Pancreas (tissue), 10 donors: Measurements from ENCODE around the gene LAMTOR2. TPM values are rescaled to one million over a fixed set of nuclear protein-coding genes. Genes with fewer than 3 reads are reported as not detected.

Source experiments
- ATAC-seq, 4 donors: fragments of 200-7000 bp; cut with Tn5 transposase; one replicate each; pipeline versions ENCODE4 v1.8.0 to v1.9.1; 2020; ENCODE audit warnings: mild to moderate bottlenecking in 4 of 4, moderate library complexity in 4 of 4
- DNase-seq, 6 donors: peaks; one replicate each; pipeline ENCODE4 v3.0.0-alpha.2; 2020
- FAIRE-seq: peaks from 2 replicates; lab custom pipeline; 2012; peaks lifted over from hg19 to GRCh38; lab: Jason Lieb, UNC
- H3K27ac ChIP-seq, 4 donors: fragments of 200-600 bp; sonication (generic); 1 replicate in 3 of 4; 2 replicates in 1 of 4; pipeline versions ENCODE4 v1.5.0 to v1.8.0; 2020
- H3K27me3 ChIP-seq, 4 donors: fragments of 200-600 bp; one replicate each; pipeline ENCODE4 v1.8.0; 2021
- H3K36me3 ChIP-seq, 3 donors: fragments of 200-600 bp; sonication (generic) in 1 of 3; one replicate each; pipeline versions ENCODE4 v1.5.0 to v1.8.0; 2020 to 2021
- H3K4me1 ChIP-seq, 3 donors: fragments of 200-600 bp; one replicate each; pipeline ENCODE4 v1.8.0; 2021
- H3K4me3 ChIP-seq, 4 donors: fragments of 200-600 bp; sonication (generic) in 2 of 4; one replicate each; pipeline versions ENCODE4 v1.5.0 to v1.8.0; 2020 to 2021
- H3K9me3 ChIP-seq, 4 donors: fragments of 200-600 bp; one replicate each; pipeline ENCODE4 v1.8.0; 2021
- WGBS, 2 donors: extraction: QIAGEN DNeasy Blood & Tissue Kit; methylation state at CpG; one replicate each; pipeline ENCODE4 v1.1.7; 2013; 5-methylcytosine and 5-hydroxymethylcytosine counted together
- intact Hi-C, 3 donors: fragments of 100-400 bp; cut with DNase I; formaldehyde crosslinking; loops; one replicate each; pipeline versions ENCODE4 v1.11.1 to v1.14.2; 2022
- polyA plus RNA-seq, 2 donors: library from polyadenylated mRNA; stranded (reverse); fragments of 200-250 nt; gene quantifications; one replicate each; pipeline ENCODE4 v1.2.3, GENCODE V29; 2013
- total RNA-seq, 6 donors: library from RNA; stranded (reverse); fragmentation: NEBNext Ultra II Directional in 4 of 6; extraction: Animal tissue kit (Norgen Biotek cat#: 25700) in 4 of 6; gene quantifications; one replicate each; pipeline versions ENCODE4 v1.2.1 to v1.2.4, GENCODE V29; 2021 to 2023
- TF ChIP-seq, protein P1 (sequence below), 4 donors: fragments of 200-600 bp; sonication (generic) in 3 of 4; IDR thresholded peaks; one replicate each; pipeline versions ENCODE4 v1.5.0 to v1.8.0; 2021; ENCODE audit warnings: antibody characterized with exemption in 4 of 4
- donor health status: healthy with polysubstance abuse.
- donor health status: DM: no; HTN: no; CAD: no; lungs with moderate emphysema.
- donor health status: DM: no; HTN: no; CAD: no.
- donor health status: control.
- donor health status: control.
- donor health status: Bipolar disorder and iron deficiency.
- donor health status: DM: yes; HTN: yes; CAD: no.
- donor health status: DM: no; HTN: no; CAD: no.
- donor health status: DM: no; HTN: no; CAD: no.
- donor health status: DM: yes; HTN: yes; CAD: no.

The LAMTOR2 gene
- total and polyA plus RNA-seq, 8 donors = 31.7 to 60.1 (median 33.2) TPM

DNA sequence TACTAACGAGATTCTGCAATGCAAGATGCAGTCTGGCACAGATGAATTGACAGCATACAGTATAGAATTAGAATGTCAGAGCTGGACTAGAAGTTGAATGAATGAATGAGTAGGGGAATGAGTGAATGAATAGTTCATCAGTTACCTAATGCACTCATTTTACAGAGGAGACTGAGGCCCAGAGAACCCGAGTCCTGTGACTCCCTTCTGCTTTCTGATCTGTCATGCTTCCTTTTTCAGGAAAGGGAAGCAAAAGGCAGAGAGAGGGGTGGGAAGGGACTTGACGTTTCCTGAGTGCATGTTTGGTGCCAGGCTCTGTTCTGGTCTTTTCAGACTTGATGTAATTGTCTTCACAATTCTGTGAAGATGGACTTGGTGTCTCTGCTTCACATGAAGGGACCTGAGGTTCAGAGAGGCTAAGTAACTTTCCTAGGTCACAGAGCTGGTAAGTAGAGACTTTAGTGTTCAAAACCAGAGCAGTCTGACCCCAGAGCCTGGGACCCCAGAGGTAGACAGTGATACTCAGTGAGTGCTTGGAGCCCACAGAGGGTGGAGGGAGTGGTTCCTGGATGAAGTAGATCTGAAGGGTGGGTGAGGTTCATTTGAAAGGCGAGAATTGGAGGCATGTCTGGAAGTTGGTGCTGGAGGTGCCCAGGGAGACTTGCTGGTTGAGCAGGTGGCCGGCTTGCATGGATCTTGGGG is 35.7 kb downstream of the LAMTOR2 start:
- WGBS, 2 donors = 36 to 41% methylated on average over 5 of the region's 5 CpGs
- intact Hi-C loops = loop anchor here in 1 of 3 donors (5.0 kb wide), 2 partner anchors 47 to 132 kb away; no protein-coding TSS in a partner anchor
- TF ChIP-seq, protein P1, sequence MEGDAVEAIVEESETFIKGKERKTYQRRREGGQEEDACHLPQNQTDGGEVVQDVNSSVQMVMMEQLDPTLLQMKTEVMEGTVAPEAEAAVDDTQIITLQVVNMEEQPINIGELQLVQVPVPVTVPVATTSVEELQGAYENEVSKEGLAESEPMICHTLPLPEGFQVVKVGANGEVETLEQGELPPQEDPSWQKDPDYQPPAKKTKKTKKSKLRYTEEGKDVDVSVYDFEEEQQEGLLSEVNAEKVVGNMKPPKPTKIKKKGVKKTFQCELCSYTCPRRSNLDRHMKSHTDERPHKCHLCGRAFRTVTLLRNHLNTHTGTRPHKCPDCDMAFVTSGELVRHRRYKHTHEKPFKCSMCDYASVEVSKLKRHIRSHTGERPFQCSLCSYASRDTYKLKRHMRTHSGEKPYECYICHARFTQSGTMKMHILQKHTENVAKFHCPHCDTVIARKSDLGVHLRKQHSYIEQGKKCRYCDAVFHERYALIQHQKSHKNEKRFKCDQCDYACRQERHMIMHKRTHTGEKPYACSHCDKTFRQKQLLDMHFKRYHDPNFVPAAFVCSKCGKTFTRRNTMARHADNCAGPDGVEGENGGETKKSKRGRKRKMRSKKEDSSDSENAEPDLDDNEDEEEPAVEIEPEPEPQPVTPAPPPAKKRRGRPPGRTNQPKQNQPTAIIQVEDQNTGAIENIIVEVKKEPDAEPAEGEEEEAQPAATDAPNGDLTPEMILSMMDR (IDR thresholded peaks at IDR 0.05) = no peak
- Histone ChIP-seq H3K4me1 (no peaks in the 10 kb centered on the region), H3K27me3 (no peaks in the 10 kb centered on the region), H3K36me3 (no peaks in the 10 kb centered on the region), H3K4me3 (no peak overlapping the region), H3K9me3 (no peaks in the 10 kb centered on the region), H3K27ac (peak overlapping the region in 1 of 4 donors; percentile 28)
- DNase-seq (peak in 1 of 6 donors; percentile 28), FAIRE-seq (no peak), ATAC-seq (peak in 2 of 4 donors; percentile 33 to 57)

DNA sequence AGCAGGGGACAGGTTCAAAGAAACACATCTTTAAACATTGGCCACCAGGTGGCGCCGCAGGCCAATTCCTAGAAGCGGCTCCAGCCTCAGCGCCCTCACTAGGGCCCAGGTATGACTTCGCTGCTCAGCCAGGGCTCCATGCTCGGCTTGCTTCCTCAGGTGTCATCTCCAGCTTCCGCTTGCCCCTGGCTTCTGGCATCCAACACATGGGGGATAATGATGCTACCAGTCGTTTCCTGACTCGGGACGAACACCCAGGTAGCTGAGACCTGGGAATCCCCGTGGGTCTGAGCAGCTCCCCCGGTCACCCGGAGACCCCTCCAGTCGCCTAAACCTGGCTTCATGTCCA is 36.2 kb downstream of the LAMTOR2 start:
- no peaks in the 10 kb centered on the region for H3K27me3 ChIP-seq
- FAIRE-seq (no peak), DNase-seq (peak; percentile 77 to 96 (median 90)), ATAC-seq (peak; percentile 87 to 94 (median 93))
- no peak overlapping the region for H3K4me3 ChIP-seq
- no peaks in the 10 kb centered on the region for H3K9me3 ChIP-seq
- intact Hi-C loops = loop anchor here in 1 of 3 donors (5.0 kb wide), 2 partner anchors 46 to 131 kb away; no protein-coding TSS in a partner anchor
- no peaks in the 10 kb centered on the region for H3K4me1 ChIP-seq
- H3K27ac ChIP-seq = peak overlapping the region in 1 of 4 donors; percentile 28
- H3K36me3 ChIP-seq = no peaks in the 10 kb centered on the region
- TF ChIP-seq, protein P1 (IDR thresholded peaks at IDR 0.05) = peak; percentile 73 to 84 (median 78)
- WGBS, 2 donors = 32 to 33% methylated on average over 14 of the region's 14 CpGs

DNA sequence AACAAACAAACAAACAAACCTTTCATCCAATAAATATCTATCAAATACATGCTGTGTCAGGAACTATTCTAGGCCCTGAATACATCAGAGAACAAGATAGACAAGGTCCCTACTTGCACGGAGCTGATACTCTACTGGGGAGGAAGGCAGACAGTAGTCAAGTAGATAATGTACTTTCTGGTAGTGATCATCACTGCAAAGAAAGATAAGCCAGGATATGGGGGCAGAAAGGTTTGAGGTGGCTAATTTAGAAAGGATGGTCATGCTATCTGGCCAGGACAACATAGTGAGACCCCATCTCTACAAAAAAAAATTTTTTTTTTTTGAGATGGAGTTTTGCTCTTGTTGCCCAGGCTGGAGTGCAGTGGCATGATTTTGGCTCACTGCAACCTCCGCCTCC is 37.0 kb downstream of the LAMTOR2 start:
- FAIRE-seq (no peak), DNase-seq (no peak), ATAC-seq (no peak)
- peaks cover 0 to under 1% (median 0%) of the 10 kb centered on the region in 3 donors for H3K4me1 ChIP-seq
- 62 to 63% methylated on average over 2 of the region's 2 CpGs for WGBS, 2 donors
- no peaks in the 10 kb centered on the region for H3K9me3 ChIP-seq
- TF ChIP-seq, protein P1 (IDR thresholded peaks at IDR 0.05) = no peak
- H3K27me3 ChIP-seq = no peaks in the 10 kb centered on the region
- intact Hi-C loops = loop anchor here in 1 of 3 donors (5.0 kb wide), 2 partner anchors 46 to 131 kb away; no protein-coding TSS in a partner anchor
- no peak overlapping the region for H3K4me3 ChIP-seq
- no peaks in the 10 kb centered on the region for H3K36me3 ChIP-seq
- no peak overlapping the region for H3K27ac ChIP-seq

DNA sequence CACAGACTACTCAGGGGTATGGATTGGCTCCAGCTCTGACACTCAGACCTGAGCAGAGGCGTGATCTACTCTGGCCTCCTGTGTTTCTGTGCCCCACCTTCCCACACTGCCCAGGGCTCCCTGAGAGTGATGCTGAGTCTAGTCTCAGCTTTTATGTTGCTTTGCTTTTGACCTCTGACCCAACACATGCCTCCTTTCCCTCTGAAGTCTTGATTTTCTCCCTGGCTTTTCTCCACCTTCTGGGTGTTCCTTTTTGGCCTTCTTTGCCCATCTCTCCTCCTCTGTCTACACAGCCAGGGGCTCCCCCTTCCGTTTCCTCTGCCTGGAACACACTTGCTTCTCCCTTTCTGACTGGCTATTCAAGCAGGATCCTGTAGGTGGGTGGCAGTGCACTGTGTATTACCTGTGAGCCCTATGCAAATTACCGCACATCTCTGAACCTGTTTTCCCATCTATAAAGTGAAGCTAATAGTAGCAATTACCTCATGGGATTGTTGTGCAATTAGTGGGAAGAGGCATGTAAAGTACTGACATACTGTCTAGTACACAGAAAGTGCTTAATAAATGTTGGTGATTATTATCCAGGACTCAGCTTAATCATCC is 41.4 kb downstream of the LAMTOR2 start:
- FAIRE-seq = no peak
- H3K36me3 ChIP-seq = no peaks in the 10 kb centered on the region
- H3K9me3 ChIP-seq = no peaks in the 10 kb centered on the region
- WGBS, 2 donors = 62 to 77% methylated on average over 3 of the region's 3 CpGs
- peaks cover 0 to 3% (median 0%) of the 10 kb centered on the region in 3 donors for H3K4me1 ChIP-seq
- intact Hi-C loops = loop anchor here in 1 of 3 donors (2.0 kb wide), 1 partner anchor 35 kb away; no protein-coding TSS in a partner anchor
- no peak overlapping the region for H3K4me3 ChIP-seq
- no peaks in the 10 kb centered on the region for H3K27me3 ChIP-seq
- H3K27ac ChIP-seq = no peak overlapping the region
- peak in 2 of 4 donors; percentile 2 to 3 for ATAC-seq
- TF ChIP-seq, protein P1 (IDR thresholded peaks at IDR 0.05) = no peak
- DNase-seq = no peak
